GM10266 (cell line): ENCODE measurements around the gene USB1.

Source experiments
- DNase-seq: peaks from one replicate; pipeline ENCODE4 v3.0.0; 2012; ENCODE audit errors: extremely low spot score
- CTCF ChIP-seq: IDR thresholded peaks from 2 replicates; pipeline ENCODE4 v1.5.1; 2012; ENCODE audit warnings: mild to moderate bottlenecking, low read depth; ENCODE audit not compliant: control insufficient read depth, insufficient read depth; ENCODE audit errors: missing control alignments

USB1 gene

GRCh38 chr16:58030136-58030840 lies 29.1 kb downstream of the USB1 start:
- no peak for TF ChIP-seq CTCF
- no peak for DNase-seq

GRCh38 chr16:58031016-58031800 lies 30.0 kb downstream of the USB1 start:
- no peak for TF ChIP-seq CTCF
- DNase-seq, result no peak

- DNase-seq, result no peak
- TF ChIP-seq CTCF, result no peak
Measured at GRCh38 chr16:58032710-58033293, 31.6 kb downstream of the USB1 start.

GRCh38 chr16:58034128-58034685 lies 33.0 kb downstream of the USB1 start:
- DNase-seq, result no peak
- TF ChIP-seq CTCF, result no peak

DNA sequence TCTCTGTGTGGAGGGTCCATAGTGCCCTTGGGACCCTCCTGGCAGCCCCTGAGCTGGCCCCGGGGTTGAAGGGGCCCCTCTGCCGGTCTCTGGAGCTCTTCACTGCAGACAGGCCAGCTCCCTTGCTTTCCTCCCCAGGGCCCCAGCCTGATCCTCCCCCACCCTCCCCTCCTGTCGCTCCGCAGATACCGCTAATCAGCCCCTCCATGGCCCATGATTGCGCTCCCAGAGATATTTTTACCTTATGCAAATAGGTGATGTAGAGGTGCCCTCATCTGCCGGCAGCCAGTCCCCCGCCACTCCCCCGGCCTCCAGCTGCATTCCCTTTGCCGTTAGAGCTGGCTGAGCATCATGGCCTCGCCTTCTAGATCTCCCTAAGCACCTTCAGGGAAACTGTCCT lies 33.6 kb downstream of the USB1 start:
- TF ChIP-seq CTCF, result no peak
- no peak for DNase-seq

DNA sequence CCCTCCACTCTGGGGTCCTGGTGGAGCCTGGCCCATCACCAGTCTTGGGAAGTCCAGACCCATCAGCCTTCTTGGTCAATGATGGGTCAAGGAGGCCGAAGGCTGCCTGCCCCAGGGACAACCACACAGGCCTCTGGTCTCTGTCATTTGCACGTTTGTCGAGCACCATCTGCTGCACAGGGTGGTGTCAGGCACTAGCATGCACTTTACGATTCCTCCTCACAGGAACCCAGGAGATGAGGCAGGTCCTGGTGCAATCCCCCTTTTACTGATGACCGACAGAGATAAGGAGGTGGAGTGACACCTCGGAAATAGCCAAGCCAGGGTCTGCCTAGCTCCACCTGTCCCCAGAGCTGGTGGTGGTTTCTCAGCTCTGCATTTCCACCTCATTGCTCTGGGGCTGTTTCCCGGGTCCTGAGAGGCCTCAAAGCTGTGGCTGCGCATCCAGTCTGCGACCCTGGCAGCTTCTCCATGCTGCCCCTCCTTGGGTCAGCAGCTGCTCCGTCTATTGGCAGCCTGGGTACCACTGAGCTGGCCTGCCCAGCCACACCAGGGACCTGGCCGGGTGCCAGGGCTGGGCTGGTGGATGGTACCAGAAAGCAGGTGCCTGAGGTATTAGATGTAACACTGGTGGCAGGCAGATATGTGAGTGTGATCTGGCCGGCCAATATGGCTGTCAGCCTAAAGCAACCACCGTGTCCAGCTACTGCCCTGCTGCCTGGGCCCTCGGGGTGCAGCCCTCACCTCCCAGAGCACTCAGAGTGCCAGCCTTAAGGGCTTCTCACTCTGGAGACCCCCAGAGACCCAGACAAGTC lies 34.4 kb downstream of the USB1 start:
- no peak for DNase-seq
- no peak for TF ChIP-seq CTCF
